ENCODE measurements around the gene TTLL8. TPM values are rescaled to one million over a fixed set of nuclear protein-coding genes. Genes with fewer than 3 reads are reported as not detected.

Gene TTLL8
- total RNA-seq, 1 donor from 2014 or later: not detected

DNA sequence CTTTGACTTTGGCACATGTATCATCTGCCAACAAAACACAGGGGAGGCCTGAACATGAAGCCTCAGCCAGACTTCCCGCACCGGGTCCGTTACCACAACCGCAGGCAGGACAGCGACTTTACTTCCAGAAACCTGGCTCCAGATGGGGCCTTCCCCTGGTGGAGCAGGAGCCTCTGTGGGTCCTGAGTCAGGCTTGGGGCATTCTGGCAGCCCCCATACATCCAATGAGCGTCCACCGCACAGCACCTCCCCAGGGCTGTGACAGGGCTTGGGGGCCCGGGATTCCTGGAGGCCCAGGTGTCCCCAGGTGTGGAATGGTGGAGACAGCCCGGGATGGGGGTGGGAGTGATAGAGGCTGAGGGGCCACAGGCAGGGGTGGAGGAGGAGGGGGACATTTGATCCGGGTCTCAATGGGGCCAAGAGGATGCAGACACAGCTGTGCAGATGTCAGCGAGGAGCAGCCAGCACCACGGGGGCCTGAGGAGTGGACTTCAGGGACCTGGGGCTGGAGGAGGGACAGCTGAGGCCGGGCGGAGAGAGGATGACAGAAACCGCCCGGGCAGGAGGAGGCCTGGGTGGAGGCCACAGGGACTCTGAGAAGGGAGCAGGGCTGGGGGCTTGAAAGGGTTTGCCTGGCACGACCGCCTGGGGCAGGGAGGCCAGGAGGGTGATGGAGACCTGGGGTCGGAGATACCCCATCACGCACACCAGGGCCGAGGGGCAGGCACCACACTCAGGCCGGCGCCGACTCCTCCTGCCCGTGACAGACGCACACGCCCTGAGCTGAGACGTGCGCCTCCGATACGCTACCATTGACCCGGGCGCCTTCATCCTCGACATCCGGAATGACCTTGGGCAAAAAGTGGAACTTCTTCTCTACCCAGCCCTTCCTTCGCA, 8.6 kb downstream of the TTLL8 start:
- H3K4me1 Mint-ChIP-seq (ENCODE audit: low read depth): no peaks in the 10 kb centered on the region
- no peak overlapping the region for H3K4me3 Mint-ChIP-seq
- no peaks in the 10 kb centered on the region for H3K36me3 Mint-ChIP-seq (ENCODE audit: low read depth)
- intact Hi-C loops (cut with micrococcal nuclease): no loop called here
- peaks cover 3% of the 10 kb centered on the region for H3K27me3 Mint-ChIP-seq (ENCODE audit: insufficient read depth)
- H3K27ac Mint-ChIP-seq: no peak overlapping the region
- peaks cover 12% of the 10 kb centered on the region for H3K9me3 Mint-ChIP-seq
- no peak for DNase-seq (ENCODE audit: low spot score)

DNA sequence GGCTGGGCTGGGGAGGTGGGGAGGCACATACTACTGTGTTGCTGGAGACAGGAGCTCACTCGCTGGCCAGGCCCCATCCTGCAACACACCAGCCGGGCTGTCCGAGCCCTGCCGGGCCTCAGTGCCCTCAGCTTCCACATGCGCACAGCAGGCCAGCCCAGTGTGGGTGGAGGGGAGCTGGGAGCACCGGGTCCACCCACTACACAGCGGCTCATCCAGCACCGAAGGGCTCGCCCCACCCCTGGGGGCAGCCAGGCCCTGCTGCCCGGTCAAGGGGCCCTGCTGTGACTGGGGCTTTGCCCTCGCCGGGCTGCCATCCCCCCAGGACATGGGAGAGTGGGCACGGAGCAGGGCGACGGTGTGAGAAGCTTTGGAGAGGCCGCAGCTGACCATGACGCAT, 9.3 kb downstream of the TTLL8 start:
- intact Hi-C loops (cut with micrococcal nuclease): no loop called here
- Mint-ChIP-seq H3K27ac (no peak overlapping the region), H3K4me1 (ENCODE audit: low read depth) (no peaks in the 10 kb centered on the region), H3K9me3 (peaks cover 8% of the 10 kb centered on the region), H3K4me3 (no peak overlapping the region), H3K36me3 (ENCODE audit: low read depth) (no peaks in the 10 kb centered on the region), H3K27me3 (ENCODE audit: insufficient read depth) (peaks cover 6% of the 10 kb centered on the region)
- no peak for DNase-seq (ENCODE audit: low spot score)

DNA sequence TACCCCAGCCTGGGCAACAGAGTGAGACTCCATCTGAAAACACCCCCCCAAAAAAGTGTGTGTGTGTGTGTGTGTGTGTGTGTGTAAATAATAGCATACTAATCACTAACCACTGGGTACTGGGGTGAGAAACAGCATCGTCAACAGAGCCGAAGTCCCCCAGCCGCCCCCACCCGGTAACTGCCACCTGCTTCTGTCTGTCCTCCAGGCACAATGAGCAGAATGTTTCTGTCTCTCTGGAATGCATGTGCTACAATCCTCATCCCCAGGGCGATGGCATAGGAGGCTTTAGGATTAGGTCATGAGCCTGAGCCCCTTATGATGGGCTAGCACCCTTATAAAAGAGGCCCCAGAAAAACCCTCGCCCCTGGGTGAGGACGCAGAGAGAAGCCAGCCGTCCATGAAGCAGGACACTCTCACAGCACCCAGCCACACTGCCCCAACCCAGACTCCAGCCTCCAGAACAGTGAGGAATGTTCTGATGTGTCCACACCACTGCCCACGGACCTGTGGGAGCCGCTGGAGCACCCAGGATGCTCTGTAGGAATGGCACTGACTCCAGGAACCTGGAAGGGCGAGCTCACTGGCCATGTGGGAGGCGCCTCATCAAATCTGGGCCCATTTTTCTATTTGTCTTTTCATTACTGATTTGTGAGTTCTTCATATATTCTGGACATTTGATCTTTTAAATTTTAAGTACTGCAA, 9.9 kb downstream of the TTLL8 start:
- peaks cover 6% of the 10 kb centered on the region for H3K27me3 Mint-ChIP-seq (ENCODE audit: insufficient read depth)
- peaks cover 4% of the 10 kb centered on the region for H3K9me3 Mint-ChIP-seq
- no peak overlapping the region for H3K27ac Mint-ChIP-seq
- DNase-seq (ENCODE audit: low spot score): no peak
- H3K4me1 Mint-ChIP-seq (ENCODE audit: low read depth): no peaks in the 10 kb centered on the region
- no peaks in the 10 kb centered on the region for H3K36me3 Mint-ChIP-seq (ENCODE audit: low read depth)
- intact Hi-C loops (cut with micrococcal nuclease): no loop called here
- H3K4me3 Mint-ChIP-seq: no peak overlapping the region

DNA sequence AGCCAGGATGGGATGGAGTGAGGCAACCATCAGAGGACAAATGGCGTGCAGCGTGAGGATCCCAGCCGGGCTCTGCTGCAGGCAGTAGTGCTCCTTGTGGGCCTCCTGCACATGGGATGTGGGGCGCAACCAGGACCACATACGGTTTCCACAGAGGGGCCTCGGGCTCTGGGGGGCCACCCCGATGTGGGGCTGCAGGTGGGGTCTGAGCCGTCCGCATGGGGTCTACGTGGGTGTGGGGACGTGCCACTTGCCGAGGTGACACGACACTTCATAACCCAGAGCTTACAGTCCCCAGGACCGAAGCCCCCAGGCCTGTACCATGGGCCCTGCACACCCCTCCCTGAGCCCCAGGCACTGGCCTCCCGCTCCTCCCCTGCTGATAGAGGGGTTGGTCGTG, 10.8 kb downstream of the TTLL8 start:
- intact Hi-C loops (cut with micrococcal nuclease): no loop called here
- no peak for DNase-seq (ENCODE audit: low spot score)
- Mint-ChIP-seq H3K4me3 (no peak overlapping the region), H3K9me3 (peaks cover 2% of the 10 kb centered on the region), H3K27me3 (ENCODE audit: insufficient read depth) (peaks cover 6% of the 10 kb centered on the region), H3K4me1 (ENCODE audit: low read depth) (no peaks in the 10 kb centered on the region), H3K27ac (no peak overlapping the region), H3K36me3 (ENCODE audit: low read depth) (no peaks in the 10 kb centered on the region)

DNA sequence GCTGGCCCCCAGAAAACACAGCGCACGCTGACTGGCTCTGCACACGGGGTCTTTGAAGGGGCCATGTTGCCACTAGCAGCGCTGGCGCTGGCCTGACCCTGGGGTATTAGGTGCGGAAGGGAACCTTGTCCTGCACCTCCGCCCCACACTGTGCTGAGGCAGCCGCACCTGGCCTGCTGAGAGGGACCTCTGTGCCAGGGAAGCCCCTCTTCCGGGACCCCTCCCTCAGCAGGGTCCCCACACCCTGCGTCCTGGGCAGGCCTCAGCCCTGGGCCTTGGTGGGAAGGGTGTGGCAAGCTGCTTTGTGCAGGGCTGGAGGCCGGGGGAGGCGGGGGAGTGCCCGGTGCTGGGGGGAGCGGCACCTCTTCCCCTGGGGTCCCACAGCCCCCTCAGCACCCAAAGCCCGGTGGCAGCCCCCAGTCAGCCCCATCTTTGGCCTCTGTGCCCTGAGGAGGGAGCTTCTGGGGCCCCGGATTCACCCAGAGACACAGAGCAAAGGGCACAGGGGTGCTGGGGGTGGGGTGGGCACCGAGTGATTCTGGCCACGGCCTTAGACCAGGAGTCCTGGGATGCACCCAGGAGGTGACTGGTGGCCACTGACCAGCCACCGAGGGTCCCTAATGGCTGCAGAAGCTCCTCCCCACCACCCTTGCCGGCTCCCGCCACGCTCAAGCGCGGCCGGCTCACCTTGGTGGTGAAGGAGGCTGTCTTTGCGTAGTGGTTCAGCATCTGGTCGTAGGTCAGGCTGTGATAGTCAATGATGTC, 11.4 kb downstream of the TTLL8 start:
- DNase-seq (ENCODE audit: low spot score): no peak
- intact Hi-C loops (cut with micrococcal nuclease): no loop called here
- Mint-ChIP-seq H3K36me3 (ENCODE audit: low read depth) (no peaks in the 10 kb centered on the region), H3K9me3 (no peaks in the 10 kb centered on the region), H3K27me3 (ENCODE audit: insufficient read depth) (peaks cover 6% of the 10 kb centered on the region), H3K27ac (no peak overlapping the region), H3K4me3 (no peak overlapping the region), H3K4me1 (ENCODE audit: low read depth) (no peaks in the 10 kb centered on the region)

DNA sequence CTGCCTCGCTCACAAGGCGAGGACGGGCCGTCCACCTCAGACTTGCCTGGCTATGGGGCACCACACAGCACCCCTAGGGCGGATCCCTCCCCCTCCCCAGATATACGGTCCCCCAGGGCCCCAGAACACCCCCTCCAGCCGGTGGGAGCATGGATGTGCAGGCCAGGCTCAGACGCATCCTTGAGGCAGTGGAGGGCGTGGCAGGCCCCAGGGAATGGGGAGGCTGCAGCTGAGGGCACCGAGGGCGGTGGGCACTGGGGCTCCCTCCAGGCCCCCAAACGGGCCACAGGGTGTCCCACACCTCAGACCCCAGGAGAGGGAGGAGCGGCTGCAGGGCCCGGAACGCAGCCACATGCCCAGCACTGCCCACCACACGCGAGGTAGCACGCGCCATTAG, 12.1 kb downstream of the TTLL8 start:
- Mint-ChIP-seq H3K4me1 (ENCODE audit: low read depth) (no peaks in the 10 kb centered on the region), H3K9me3 (no peaks in the 10 kb centered on the region)

DNA sequence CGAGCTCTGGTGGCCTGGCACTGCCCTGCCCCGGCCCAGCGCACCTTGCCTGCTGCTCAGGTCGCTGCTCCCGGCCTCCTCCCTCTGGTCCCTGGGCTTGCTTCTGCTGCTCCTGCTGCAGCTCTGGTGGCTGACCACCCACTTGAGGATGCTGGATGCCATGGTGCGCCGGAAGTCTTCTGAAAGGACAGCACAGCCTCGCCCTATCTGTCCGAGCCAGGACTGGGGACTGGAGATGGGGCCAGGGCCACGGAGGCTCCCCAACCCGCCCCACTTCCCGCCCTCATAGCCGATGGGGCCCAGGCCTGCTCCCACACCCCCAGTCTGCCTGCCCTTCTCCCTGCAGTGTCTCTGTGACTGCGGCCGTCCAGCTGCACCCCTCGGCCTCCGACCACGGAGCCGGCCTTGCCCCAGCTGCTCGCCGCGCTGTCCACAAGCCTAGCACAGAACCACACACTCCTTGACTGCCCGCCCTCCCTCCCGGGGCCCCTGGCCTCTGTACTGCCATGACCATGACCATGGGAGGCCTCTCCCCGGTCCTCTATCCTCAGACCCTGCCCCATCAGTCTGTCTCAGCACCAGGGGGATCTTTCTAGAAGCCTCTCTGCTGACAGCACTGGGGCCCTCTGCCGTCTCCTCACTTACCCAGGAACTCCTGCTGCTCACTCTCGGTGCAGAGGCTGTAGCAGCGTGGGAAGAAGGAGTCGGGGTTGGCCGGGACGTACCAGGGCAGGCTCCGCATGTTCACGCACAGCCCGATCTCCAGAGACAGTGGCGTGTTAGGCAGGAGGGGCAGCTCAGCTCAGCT, 12.7 kb downstream of the TTLL8 start:
- no peak for DNase-seq (ENCODE audit: low spot score)
- Mint-ChIP-seq H3K27ac (no peak overlapping the region), H3K9me3 (no peaks in the 10 kb centered on the region), H3K4me1 (ENCODE audit: low read depth) (no peaks in the 10 kb centered on the region), H3K4me3 (no peak overlapping the region), H3K27me3 (ENCODE audit: insufficient read depth) (peaks cover 6% of the 10 kb centered on the region), H3K36me3 (ENCODE audit: low read depth) (no peaks in the 10 kb centered on the region)
- intact Hi-C loops (cut with micrococcal nuclease): no loop called here

More for the DNA sequence above, 12.1 kb downstream of the TTLL8 start:
- intact Hi-C loops (cut with micrococcal nuclease): no loop called here
- Mint-ChIP-seq H3K27me3 (ENCODE audit: insufficient read depth) (peaks cover 6% of the 10 kb centered on the region), H3K4me3 (no peak overlapping the region), H3K36me3 (ENCODE audit: low read depth) (no peaks in the 10 kb centered on the region), H3K27ac (no peak overlapping the region)
- DNase-seq (ENCODE audit: low spot score): no peak

DNA sequence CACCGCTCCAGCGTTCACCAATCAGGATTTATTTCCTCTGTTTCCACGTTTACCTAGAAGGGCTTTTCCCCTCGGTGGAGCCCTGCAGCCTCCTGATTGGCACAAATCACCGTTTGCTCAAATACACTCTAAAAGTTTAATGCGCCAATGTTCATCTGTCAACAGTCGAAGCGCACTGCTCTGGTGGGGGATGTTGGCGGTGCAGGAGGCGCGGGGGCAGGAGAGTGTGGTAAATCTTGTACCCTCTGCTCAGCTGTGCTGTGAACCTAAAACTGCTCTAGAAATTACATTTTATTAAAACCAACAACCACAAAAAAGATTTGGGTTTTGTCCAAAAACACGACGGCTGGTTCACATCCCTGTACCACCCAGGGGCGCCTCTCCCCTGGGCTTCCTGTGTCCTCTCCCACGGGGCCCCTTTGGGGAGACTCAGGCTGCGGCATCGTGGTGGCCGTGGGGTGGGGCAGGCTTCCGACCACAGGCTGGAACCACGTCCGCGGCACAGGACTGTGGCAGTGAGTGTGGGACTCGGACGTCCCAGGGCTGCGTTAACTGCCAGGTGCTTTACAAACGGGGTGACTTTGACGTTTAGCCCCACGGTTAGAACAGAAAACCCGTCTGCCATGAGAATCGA, 13.5 kb downstream of the TTLL8 start:
- DNase-seq (ENCODE audit: low spot score): no peak
- H3K27ac Mint-ChIP-seq: no peak overlapping the region
- H3K4me1 Mint-ChIP-seq (ENCODE audit: low read depth): no peaks in the 10 kb centered on the region
- no peaks in the 10 kb centered on the region for H3K36me3 Mint-ChIP-seq (ENCODE audit: low read depth)
- intact Hi-C loops (cut with micrococcal nuclease): no loop called here
- H3K27me3 Mint-ChIP-seq (ENCODE audit: insufficient read depth): peaks cover 6% of the 10 kb centered on the region
- H3K4me3 Mint-ChIP-seq: no peak overlapping the region
- no peaks in the 10 kb centered on the region for H3K9me3 Mint-ChIP-seq

DNA sequence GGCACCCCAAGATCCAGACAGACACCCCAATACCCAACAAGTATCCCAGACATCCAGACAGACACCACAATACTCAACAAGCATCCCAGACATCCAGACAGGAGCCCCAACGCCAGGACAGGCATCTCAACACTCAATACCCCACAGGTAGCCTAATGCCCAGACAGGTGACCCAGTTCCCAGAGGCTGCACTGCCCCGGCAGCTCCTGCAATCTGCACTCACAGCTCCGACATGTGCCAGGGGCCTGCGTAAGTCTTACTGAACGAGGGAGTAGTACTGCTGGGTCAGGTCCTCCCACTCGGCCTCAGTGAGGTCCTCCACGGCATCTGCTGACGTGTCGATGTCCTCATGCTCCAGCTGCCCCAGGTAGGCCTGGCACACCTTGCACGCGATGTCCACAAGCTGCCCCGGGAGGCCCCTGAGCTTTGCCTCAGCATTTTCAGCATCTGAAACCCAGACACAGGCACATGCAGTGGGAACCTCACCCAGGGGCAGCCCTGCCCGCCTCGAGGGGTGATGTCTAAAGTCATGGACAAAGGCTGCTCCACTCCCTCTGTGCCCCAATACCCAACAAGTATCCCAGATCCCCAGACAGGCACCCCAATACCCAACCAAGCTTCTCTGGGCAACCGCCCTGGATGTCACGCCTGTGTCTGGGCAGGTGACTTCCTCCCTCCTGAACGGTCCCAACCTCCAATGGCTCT, 16.6 kb downstream of the TTLL8 start:
- no peak overlapping the region for H3K27ac Mint-ChIP-seq
- H3K36me3 Mint-ChIP-seq (ENCODE audit: low read depth): no peaks in the 10 kb centered on the region
- no peaks in the 10 kb centered on the region for H3K9me3 Mint-ChIP-seq
- intact Hi-C loops (cut with micrococcal nuclease): no loop called here
- no peaks in the 10 kb centered on the region for H3K4me1 Mint-ChIP-seq (ENCODE audit: low read depth)
- DNase-seq (ENCODE audit: low spot score): no peak
- no peak overlapping the region for H3K4me3 Mint-ChIP-seq
- peaks cover 11% of the 10 kb centered on the region for H3K27me3 Mint-ChIP-seq (ENCODE audit: insufficient read depth)

DNA sequence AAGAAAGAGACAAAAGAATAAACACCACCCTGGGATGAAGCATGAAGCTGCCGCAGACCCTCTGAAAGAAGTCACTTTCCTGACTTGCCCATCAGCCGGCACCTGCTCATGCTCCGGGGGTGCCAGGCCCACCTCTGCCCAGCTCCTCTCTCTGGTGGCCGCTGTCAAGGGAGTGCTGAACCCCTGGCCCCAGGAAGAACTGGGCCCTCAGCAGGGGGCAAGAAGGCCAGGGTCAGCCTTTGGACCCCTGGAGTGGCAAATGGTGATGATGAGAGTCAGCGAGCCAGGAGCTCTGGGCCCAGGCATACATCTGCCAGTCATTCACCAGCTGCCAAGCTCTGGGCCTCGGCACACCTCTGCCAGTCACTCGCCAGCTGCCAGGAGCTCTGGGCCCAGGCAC, 17.4 kb downstream of the TTLL8 start:
- Mint-ChIP-seq H3K27me3 (ENCODE audit: insufficient read depth) (peaks cover 11% of the 10 kb centered on the region), H3K9me3 (no peaks in the 10 kb centered on the region), H3K4me3 (no peak overlapping the region), H3K4me1 (ENCODE audit: low read depth) (no peaks in the 10 kb centered on the region), H3K27ac (no peak overlapping the region), H3K36me3 (ENCODE audit: low read depth) (no peaks in the 10 kb centered on the region)
- intact Hi-C loops (cut with micrococcal nuclease): no loop called here
- no peak for DNase-seq (ENCODE audit: low spot score)

DNA sequence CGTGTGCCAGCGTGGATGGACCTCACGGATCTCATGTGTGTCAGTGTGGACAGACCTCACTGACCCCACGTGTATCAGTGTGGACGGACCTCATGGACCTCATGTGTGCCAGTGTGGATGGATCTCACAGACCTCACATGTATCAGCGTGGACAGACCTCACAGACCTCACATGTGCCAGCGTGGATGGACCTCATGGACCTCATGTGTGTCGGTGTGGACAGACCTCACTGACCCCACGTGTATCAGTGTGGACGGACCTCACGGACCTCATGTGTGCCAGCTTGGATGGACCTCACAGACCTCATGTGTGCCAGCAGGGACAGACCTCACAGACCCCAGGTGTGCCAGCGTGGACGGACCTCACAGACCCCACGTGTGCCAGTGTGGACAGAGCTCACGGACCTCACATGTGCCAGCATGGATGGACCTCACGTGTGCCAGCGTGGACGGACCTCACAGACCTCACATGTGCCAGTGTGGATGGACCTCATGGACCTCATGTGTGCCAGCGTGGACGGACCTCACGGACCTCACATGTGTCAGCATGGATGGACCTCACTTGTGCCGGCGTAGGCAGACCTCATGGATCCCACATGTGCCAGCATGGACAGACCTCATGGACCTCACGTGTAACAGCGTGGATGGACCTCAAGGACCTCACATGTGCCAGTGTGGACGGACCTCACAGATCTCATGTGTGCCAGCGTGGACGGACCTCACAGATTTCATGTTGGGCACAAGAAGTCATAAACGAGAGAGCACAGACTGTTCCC, 18.2 kb downstream of the TTLL8 start:
- intact Hi-C loops (cut with micrococcal nuclease): no loop called here
- Mint-ChIP-seq H3K4me3 (no peak overlapping the region), H3K36me3 (ENCODE audit: low read depth) (no peaks in the 10 kb centered on the region), H3K9me3 (no peaks in the 10 kb centered on the region), H3K27ac (no peak overlapping the region), H3K27me3 (ENCODE audit: insufficient read depth) (peaks cover 11% of the 10 kb centered on the region), H3K4me1 (ENCODE audit: low read depth) (no peaks in the 10 kb centered on the region)
- DNase-seq (ENCODE audit: low spot score): no peak
